Measurements from ENCODE around the gene ABCC4.
A peak's percentile ranks its signal among the peaks of the same experiment; 100 is the strongest.

Gene ABCC4, protein sequence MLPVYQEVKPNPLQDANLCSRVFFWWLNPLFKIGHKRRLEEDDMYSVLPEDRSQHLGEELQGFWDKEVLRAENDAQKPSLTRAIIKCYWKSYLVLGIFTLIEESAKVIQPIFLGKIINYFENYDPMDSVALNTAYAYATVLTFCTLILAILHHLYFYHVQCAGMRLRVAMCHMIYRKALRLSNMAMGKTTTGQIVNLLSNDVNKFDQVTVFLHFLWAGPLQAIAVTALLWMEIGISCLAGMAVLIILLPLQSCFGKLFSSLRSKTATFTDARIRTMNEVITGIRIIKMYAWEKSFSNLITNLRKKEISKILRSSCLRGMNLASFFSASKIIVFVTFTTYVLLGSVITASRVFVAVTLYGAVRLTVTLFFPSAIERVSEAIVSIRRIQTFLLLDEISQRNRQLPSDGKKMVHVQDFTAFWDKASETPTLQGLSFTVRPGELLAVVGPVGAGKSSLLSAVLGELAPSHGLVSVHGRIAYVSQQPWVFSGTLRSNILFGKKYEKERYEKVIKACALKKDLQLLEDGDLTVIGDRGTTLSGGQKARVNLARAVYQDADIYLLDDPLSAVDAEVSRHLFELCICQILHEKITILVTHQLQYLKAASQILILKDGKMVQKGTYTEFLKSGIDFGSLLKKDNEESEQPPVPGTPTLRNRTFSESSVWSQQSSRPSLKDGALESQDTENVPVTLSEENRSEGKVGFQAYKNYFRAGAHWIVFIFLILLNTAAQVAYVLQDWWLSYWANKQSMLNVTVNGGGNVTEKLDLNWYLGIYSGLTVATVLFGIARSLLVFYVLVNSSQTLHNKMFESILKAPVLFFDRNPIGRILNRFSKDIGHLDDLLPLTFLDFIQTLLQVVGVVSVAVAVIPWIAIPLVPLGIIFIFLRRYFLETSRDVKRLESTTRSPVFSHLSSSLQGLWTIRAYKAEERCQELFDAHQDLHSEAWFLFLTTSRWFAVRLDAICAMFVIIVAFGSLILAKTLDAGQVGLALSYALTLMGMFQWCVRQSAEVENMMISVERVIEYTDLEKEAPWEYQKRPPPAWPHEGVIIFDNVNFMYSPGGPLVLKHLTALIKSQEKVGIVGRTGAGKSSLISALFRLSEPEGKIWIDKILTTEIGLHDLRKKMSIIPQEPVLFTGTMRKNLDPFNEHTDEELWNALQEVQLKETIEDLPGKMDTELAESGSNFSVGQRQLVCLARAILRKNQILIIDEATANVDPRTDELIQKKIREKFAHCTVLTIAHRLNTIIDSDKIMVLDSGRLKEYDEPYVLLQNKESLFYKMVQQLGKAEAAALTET (N-terminal part only)

DNA sequence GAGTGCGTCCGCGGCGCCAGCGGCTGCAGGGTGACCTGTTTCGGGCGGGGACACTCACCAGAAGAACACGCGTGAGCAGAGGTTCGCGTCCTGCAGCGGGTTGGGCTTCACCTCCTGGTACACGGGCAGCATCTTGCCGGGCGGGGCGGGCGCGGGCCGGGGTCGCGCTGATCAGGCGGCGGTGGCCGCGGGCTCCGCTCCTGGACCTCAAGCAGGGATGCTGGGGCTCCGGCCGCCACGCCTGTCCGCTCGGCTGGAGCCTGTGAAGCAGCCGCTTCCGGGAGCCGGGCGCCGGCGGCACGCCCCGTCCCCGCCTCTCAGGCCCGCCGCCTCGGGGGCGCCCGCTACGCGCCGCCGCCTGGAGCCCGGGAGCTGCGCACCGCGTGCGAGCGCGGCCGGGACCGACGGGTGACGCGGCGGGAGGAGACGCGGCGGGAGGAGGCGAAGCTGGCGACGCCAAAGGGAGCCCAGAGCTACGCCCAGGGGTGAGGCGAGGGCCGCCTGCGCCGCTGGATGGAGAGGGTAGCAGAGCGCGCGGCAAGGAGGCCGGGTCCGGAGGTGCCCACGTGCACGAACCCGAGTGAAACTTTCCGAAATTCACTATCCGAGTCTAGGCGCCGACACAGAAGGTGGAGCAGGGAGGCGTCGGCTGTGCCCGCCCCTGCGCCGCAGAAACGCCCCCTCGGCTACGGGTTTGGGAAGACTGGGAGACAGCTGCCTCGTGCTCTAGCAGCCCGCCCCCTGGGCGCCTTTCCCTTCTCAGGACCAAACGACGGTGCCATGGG lies at the start of gene ABCC4:
Gene ABCC4 (minus strand): TSS at position 269 of the 785 bp plus-strand sequence. CDS start 137 bp downstream, at position 132.
- peak; percentile 41 to 45 for DNase-seq (ENCODE audit: low read depth in 2 of 2)

DNA sequence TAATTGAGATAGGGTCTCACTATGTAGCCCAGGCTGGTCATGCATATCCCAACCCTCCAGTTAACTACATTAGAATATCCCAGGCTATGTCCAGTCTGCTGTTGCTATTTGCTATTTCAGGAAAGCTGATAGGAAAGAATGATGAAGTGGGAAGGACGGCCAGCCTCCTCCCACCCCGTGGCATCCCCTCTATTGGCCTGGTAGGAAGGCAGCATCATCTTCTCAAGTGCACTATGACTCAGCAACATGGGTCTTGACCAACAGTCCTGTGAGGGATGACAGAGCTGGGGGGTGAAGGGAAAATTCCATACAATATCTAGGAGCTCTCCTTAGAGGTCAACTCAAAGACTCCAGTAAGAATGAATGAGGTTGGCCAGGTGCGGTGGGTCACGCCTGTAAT lies 48.0 kb upstream of the ABCC4 start:
- no peak for DNase-seq (ENCODE audit: low read depth in 2 of 2)

DNA sequence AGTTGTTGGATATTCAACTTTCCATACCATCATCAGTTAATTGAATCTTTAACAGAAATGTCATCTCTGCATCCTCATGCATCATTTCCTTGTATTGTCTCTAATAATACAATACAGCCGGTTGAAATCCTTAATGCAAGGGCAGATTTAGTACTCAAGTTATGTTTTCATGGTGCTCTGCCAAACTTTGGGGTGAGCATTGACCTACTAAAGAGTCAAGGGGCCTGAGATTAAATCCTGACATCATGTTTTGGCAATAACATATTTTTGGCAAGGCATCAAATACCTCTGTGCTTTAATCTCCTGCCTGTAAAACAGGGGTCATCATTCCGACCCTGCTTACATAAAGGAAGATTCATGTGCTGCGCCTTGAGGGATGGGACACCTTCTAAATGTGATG lies 42.7 kb upstream of the ABCC4 start:
- no peak for DNase-seq (ENCODE audit: low read depth in 2 of 2)

DNA sequence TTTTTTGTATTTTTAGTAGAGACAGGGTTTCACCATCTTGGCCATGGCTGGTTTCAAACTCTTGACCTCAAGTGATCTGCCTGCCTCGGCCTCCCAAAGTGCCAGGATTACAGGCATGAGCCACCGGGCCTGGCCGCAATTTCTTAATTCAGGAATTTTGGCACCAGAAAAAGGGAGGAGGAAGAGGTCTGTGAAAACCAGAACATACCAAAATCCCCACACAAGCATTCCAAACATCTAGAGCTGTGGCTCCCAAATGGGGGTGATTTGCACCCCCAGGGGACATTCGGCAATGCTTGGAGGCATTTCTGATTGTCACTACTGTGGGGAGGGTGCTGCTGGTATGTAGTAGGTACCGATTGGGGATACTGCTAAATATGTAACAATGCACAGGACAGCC lies 40.2 kb upstream of the ABCC4 start:
- DNase-seq (ENCODE audit: low read depth in 2 of 2), result no peak

DNA sequence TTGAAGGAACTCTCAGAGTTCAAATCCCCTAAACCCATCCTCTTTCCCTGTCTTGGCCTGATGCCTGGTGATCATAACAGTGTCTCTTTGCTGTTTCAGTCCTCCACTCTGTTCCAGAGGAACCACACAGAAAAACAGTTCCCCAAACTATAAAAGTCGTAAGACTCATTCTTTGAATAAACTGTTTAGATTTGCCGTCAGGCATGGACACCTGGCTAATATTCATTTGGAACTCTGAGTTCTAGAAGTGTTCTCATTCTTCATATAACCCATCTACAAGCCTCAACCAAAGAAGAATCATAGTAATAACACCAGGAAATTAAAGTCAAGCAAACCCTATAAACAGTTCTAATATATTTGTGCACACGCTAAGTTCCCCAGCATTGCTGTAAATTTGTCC lies 37.7 kb upstream of the ABCC4 start:
- DNase-seq (ENCODE audit: low read depth in 2 of 2), result no peak

DNA sequence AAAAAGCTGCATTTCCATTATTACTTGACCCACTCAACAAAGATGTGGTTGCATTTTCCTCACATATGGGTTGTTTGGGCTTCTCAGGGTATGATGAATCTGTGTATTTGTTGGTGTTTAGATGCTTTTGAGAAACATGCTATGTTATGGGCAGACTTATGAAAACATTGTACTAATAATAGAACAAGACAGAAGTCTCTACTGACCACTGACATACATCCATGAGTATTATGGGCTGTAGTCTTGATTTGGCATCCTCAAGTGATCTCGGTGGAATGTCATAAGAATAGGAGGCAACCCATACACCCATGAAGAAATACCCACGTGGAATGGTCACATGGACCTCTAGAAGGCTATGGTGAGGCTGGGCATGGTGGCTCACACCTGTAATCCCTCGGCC lies 36.3 kb upstream of the ABCC4 start:
- no peak for DNase-seq (ENCODE audit: low read depth in 2 of 2)

DNA sequence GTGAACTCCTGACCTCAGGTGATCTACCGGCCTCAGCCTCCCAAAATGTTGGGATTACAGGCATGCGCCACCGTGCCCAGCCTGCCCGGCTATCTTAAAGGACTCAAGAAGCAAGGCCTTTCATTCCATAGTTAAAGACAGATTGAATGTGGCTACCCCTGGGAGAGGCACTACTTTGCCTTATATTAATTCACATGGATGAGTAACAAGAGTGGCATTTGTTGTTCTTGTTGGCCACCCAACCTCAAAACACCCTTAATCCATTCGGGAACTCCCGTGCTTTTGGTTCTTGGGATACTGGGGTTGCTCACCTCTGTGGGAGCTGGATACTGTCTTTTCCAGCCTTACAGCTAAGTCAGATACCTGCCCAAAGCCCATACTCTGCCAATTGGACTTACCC lies 34.4 kb upstream of the ABCC4 start:
- DNase-seq (ENCODE audit: low read depth in 2 of 2), result no peak

DNA sequence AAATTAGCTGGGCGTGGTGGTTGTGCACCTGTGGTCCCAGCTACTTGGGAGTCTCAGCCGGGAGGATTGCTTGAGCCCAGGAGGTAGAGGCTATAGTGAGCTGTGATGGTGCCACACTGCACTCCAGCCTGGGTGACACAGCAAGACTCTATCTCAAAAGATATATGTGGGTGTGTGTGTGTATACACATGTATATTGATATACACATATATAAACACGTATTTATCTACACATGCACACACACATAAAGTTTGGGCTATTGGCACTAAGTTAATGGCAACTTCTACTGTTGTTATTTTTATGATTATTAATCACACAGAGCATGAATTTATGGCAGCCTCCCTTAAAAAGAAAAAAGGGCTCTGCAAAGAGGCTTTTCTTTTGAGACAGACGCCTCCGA lies 27.1 kb upstream of the ABCC4 start:
- DNase-seq (ENCODE audit: low read depth in 2 of 2), result no peak

DNA sequence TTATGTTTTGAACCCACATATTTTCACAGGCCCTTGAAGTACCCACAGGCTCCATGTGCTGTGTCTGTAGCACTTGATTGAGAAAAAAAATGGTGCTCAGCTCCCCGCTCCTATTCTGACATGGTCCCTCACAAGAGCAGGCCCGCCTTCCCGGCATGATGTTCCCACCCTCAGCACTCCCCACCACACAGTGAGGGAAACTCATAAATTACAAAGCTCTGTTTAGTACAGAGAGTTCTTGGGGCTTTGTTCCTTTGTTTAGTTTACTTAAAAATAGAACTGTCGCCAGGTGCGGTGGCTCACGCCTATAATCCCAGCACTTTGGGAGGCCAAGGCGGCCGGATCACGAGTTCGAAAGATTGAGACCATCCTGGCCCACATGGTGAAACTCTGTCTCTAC lies 25.9 kb upstream of the ABCC4 start:
- no peak for DNase-seq (ENCODE audit: low read depth in 2 of 2)

DNA sequence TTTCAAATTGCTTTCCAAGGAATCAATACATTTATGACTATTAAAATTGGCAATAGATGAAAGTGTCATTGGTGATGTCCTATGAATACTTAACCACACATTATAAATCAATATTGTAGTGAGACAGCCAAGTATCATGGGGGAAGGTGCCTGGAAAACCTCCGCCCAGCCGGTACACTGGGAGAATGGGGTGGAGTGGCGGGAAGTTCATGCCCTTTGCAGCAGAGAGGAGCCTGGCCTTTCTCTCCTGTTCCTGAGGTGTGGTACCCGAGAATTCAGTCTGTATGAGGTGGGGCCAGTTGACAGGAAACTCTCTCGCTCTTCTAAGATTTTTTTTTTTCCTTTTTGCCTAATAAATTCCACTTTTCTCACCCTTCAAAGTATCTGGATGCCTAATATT lies 25.4 kb upstream of the ABCC4 start:
- DNase-seq (ENCODE audit: low read depth in 2 of 2), result no peak

DNA sequence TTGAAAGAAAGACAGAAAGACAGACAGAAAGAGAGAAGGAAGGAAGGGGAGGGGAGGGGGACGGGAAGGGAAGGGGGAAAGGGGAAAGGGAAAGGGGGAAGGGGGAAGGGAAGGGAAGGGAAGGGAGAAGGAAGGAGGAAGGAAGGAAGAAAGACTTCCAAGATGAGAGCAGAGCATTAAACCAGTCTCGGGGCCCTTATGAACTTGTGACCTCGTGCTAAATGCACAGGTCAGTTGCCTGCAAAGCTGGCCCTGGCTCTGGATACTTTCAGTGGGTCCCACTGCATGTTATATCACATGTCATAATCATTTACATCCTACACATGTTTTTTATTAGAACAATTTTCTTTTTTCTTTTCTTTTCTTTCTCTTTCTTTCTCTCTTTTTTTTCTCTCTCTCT lies 24.2 kb upstream of the ABCC4 start:
- DNase-seq (ENCODE audit: low read depth in 2 of 2), result no peak

DNA sequence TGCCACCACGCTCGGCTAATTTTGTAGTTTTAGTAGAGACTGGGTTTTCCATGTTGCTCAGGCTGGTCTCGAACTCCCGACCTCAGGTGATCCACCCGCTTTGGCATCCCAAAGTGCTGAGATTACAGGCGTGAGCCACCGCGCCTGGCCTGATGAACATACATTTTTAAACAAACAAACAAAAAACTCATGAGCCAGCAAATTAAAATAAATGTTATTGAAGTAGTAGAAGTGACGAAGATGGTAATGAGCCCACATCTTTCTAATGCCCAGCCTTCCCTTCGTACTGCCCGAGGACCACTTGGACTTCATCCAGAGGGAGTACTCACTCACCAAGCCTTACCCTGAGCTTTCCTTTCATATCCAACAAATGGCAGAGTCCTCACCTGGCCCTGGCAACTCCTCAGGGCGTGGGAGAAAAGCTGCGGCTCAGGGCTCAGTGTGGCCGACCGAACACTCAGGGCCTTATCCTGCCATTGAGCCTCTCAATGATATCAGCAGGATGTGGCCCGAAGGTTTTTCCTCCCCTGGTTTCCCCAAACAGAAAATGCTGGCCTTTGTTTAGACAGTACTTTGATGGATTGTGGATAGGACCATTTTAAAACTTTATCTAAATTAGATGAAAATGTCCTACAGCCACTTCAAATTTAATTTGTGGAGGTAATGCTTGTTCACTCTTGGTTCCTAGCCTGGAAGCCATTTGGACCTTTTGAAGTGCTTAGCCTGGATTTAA lies 22.8 kb upstream of the ABCC4 start:
- DNase-seq (ENCODE audit: low read depth in 2 of 2), result no peak

DNA sequence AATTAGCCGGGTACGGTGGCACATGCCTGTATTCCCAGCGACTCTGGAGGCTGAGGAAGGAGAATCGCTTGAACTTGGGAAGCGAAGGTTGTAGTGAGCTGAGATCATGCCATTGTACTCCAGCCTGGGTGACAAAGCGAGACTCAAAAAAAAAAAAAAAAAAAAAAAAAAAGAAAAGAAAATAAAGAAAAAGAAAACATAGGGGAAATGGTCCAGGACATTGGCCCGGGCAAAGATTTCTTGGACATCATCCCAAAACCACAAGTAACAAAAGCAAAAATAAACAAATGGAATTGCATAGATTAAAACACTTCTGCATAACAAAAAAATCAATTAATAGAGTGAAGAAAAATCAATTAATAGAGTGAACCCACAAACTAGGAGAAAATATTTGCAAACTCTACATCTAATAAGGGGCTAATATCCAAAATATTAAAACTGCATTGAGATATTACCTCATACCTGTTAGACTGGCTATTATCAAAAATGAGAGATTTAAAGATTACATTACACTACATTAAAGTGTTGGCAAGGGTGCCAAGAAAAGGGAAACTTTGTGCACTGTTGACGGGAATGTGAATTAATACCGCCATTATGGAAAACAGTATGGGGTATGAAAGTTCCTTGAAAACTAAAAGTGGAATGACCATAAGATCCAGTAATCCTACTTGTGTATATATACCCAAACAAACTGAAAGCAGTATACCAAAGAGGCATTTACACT lies 18.5 kb upstream of the ABCC4 start:
- no peak for DNase-seq (ENCODE audit: low read depth in 2 of 2)

DNA sequence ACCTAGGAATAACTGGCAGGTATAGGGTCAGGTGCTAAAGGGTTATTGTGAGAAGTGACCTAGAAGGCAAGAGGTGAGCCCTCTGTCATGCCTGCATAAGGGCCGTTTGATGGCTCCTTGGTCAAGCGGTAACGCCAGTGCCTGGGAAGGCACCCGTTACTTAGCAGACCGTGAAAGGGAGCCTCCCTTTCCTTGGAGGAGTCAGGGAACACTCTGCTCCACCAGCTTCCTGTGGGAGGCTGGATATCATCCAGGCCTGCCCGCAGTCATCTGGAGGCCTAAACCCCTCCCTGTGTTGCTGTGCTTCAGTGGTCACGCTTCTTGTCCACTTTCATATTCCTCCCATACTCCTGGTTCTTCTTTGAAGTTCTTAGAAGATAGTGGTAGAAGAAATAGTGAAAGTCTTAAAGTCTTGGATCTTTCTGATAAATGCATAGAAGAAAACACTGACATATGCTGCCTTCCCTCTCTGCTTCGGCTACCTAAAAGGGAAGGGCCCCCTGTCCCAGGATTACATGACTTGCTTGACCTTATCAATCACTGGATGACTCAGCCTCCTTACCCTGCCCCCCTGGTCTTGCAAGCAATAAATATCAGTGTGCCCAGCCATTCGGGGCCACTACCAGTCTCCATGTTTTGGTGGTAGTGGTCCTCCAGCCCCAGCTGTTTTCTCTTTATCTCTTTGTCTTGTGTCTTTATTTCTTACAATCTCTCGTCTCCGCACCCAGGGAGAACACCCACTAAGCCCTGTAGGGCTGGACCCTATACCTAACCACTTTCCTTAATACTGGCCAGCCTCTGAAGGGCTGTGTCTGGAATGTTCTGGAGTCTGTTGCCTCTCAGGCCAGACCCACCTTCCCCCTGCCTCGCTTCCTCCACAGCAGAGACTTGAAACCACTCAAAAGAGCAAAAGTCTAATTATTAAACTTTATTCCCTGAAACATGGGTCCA lies 16.1 kb upstream of the ABCC4 start:
- DNase-seq (ENCODE audit: low read depth in 2 of 2), result no peak

DNA sequence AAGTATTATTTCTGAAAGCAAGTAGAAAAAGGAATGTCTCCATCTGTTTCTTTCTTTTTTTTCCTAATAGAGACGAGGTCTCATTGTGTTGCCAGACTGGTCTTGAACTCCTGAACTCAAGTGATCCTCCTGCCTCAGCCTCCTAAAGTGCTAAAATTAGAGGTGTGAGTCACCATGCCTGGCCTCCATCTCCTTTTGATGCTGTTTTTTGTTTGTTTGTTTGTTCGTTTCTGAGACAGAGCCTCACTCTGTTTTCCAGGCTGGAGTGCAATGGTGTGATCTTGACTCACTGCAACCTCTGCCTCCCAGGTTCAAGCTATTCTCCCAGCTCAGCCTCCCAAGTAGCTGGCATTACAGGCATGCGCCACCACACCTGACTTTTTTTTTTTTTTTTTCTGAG lies 14.5 kb upstream of the ABCC4 start:
- DNase-seq (ENCODE audit: low read depth in 2 of 2), result no peak

DNA sequence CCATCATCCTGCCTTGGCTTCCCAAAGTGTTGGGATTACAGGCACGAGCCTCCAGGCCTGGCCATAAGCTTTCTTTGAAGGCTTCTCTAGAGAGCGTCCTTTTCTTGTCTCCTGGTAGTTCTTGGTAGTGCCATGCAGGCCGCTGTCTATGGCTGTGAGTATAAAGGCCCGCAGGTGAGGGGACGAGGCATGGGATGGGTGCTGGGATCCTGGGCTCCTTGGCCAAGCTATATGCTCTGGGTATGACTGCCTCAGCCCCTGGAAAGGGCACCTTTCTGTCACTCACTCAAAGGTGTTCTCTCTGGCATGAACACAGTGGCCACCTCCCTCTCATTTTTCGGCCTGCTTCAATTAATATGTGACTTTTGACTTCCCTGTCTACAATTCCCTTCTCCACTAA lies 6.3 kb upstream of the ABCC4 start:
- DNase-seq (ENCODE audit: low read depth in 2 of 2), result no peak

DNA sequence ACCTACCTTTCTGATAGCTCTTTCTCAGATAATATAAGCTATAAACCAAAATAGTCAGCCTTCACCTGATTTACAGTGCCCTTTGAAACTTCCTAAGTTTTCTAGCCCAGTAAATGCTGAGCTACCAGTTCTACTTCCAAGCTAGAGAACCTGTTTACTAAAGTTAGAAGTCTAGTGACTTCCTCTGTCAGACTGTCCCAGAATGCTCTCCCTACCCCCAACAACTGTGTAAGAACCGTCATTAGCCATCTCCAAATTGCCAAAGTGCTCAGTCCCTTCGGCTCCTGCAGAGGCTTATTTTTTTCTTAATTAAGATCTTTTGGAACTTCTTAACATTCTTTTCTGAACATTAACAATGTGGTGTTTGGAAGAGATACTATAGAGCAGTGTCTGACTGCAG lies 3.2 kb upstream of the ABCC4 start:
- DNase-seq (ENCODE audit: low read depth in 2 of 2), result no peak

DNA sequence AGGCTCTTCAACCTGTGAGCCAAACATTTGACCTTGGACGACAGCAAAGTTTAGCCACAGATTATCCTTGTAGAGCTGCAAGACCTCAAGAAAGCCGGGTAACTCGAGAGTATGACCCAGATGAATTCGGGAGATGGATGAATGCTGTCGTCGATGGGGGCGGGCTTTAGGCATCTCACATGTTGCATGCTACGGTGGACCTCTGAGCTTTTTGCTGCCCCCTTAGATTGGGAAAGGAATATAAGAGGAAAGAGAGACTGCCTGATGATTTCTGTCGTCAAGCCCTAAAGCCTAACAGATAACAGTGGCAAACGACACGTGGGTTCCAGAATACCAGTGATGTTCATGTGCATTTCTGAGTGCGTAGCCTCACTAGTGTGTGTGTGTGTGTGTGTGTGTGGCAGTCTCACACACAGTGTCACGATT lies 730 bp upstream of the ABCC4 start:
- no peak for DNase-seq (ENCODE audit: low read depth in 2 of 2)

Data from activated CD4-positive, alpha-beta T cell treated with anti-CD3 and anti-CD28 coated beads for 24 hours (primary cell).